Endodermal cell (in vitro differentiated cells): Measurements from ENCODE around the gene AMY1C. TPM values are rescaled to one million over a fixed set of nuclear protein-coding genes. Genes with fewer than 3 reads are reported as not detected.
"Not testable (repeated sequence)": the region's sequence is repeated elsewhere in the genome, so short reads cannot be mapped to it uniquely, and the experiment has no call there.

Source experiments
- DNase-seq: peaks from one replicate; pipeline ENCODE4 v3.0.0-alpha.2; 2017
- H3K27ac ChIP-seq: 2 replicates; pipeline ENCODE4 v1.5.1; 2013; ENCODE audit warnings: mild to moderate bottlenecking, low read depth, low read length, moderate library complexity
- H3K27me3 ChIP-seq: 2 replicates; pipeline ENCODE4 v1.6.1; 2013; ENCODE audit warnings: mild to moderate bottlenecking, low read length, moderate library complexity; ENCODE audit not compliant: insufficient read depth, control insufficient read depth, poor library complexity, severe bottlenecking
- H3K36me3 ChIP-seq: 2 replicates; pipeline ENCODE4 v1.7.0; 2013; ENCODE audit warnings: mild to moderate bottlenecking, low read length, moderate library complexity; ENCODE audit not compliant: control insufficient read depth, insufficient read depth
- H3K4me1 ChIP-seq: one replicate; pipeline ENCODE4 v1.7.0; 2013; ENCODE audit warnings: low read length; ENCODE audit not compliant: control insufficient read depth, insufficient read depth
- H3K4me3 ChIP-seq: 2 replicates; pipeline ENCODE4 v1.5.1; 2013; ENCODE audit warnings: mild to moderate bottlenecking, low read length, moderate library complexity
- H3K9ac ChIP-seq: 2 replicates; pipeline ENCODE4 v1.6.1; 2013; ENCODE audit warnings: mild to moderate bottlenecking, low read length, moderate library complexity; ENCODE audit not compliant: poor library complexity, severe bottlenecking; ENCODE audit errors: extremely low read depth
- H3K9me3 ChIP-seq: 2 replicates; pipeline ENCODE4 v1.6.1; 2013; ENCODE audit warnings: mild to moderate bottlenecking, low read length, moderate library complexity; ENCODE audit not compliant: control insufficient read depth
- H3K27ac Mint-ChIP-seq: 2 replicates; pipeline ENCODE4 v1.8.0; 2020; ENCODE audit warnings: mixed read lengths
- H3K27me3 Mint-ChIP-seq: 2 replicates; pipeline ENCODE4 v1.8.0; 2021; ENCODE audit warnings: mild to moderate bottlenecking, mixed read lengths; ENCODE audit not compliant: insufficient read depth
- H3K36me3 Mint-ChIP-seq: 2 replicates; pipeline ENCODE4 v1.8.0; 2020; ENCODE audit warnings: low read depth, mixed read lengths
- H3K4me1 Mint-ChIP-seq: 2 replicates; pipeline ENCODE4 v1.8.0; 2020; ENCODE audit warnings: mixed read lengths
- H3K4me3 Mint-ChIP-seq: 2 replicates; pipeline ENCODE4 v1.8.0; 2020; ENCODE audit warnings: mild to moderate bottlenecking, moderate library complexity, mixed read lengths
- H3K9me3 Mint-ChIP-seq: 2 replicates; pipeline ENCODE4 v1.8.0; 2020; ENCODE audit warnings: mild to moderate bottlenecking, mixed read lengths
- WGBS, 2 experiments: methylation state at CpG; one replicate each; pipeline versions ENCODE4 v1.1.5 to v1.1.7; 2013; ENCODE audit warnings: missing lambda C conversion rate in 2 of 2, mixed read lengths in 1 of 2; ENCODE audit not compliant: insufficient coverage in 1 of 2, insufficient read length in 1 of 2; 5-methylcytosine and 5-hydroxymethylcytosine counted together
- total RNA-seq, 2 donors: library from RNA; stranded (reverse); fragmentation: NEBNext Ultra II Directional in 1 of 2; extraction: Animal tissue kit (Norgen Biotek cat#: 25700) in 1 of 2; gene quantifications; 2 replicates in 1 of 2; 3 replicates in 1 of 2; pipeline ENCODE4 v1.2.1, GENCODE V29; 2021

Gene AMY1C
- total RNA-seq, 2 donors from 2014 or later: not detected

DNA sequence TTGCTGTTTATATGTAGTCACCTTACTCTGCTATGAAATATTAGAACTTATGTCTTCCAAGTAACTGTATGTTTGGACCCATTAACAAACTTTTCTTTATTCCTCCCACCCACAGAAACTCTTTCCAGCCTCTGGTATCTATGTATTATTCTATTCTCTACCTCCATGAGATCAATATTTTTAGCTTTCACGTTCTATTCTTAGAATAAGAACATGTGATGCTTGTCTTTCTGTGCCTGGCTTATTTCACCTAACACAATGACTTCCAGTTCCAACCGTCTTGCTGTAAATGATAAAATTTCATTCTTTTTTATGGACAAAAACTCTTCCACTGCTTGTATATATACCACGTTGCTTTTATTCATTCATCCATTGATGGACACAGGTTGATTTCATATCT is 14.4 kb upstream of the AMY1C start:
- H3K9ac ChIP-seq, H3K9me3 ChIP-seq, H3K27ac Mint-ChIP-seq, H3K9me3 Mint-ChIP-seq, DNase-seq, H3K4me1 ChIP-seq, H3K36me3 Mint-ChIP-seq, H3K27ac ChIP-seq, H3K4me3 Mint-ChIP-seq, H3K27me3 ChIP-seq, H3K4me1 Mint-ChIP-seq, H3K4me3 ChIP-seq, H3K36me3 ChIP-seq, H3K27me3 Mint-ChIP-seq: not testable (repeated sequence)
- WGBS, 2 experiments: no CpG with 5 or more reads among the region's 3 CpGs

DNA sequence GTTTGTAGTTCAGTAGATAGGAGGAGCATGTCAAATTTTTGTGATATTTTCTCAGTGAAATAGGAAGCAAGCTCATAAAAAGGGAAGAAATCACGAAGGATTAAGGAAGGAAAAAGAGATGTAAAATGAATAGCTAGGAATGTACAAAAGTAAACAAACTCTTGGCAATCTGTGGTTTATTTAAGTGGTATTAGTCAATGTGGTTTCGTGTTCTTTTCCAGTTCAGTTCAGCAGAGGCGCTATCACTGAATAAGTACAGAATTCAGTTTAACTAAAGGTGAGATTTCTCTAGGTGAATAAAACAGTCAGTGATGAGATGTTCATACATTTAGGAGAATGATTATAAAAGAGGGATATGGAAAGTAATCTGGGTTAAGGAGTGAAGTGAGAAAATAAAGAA is 11.7 kb upstream of the AMY1C start:
- not testable (repeated sequence) for H3K27me3 ChIP-seq, H3K9me3 ChIP-seq, H3K9ac ChIP-seq, H3K9me3 Mint-ChIP-seq, DNase-seq, H3K36me3 ChIP-seq, H3K27ac ChIP-seq, H3K27ac Mint-ChIP-seq, H3K36me3 Mint-ChIP-seq, H3K4me1 ChIP-seq, H3K4me3 ChIP-seq, H3K4me1 Mint-ChIP-seq, H3K4me3 Mint-ChIP-seq, H3K27me3 Mint-ChIP-seq
- WGBS, 2 experiments: no CpG with 5 or more reads among the region's 3 CpGs

- H3K4me1 ChIP-seq, H3K27ac ChIP-seq, H3K27me3 ChIP-seq, H3K4me1 Mint-ChIP-seq, DNase-seq, H3K36me3 Mint-ChIP-seq, H3K9me3 ChIP-seq, H3K27me3 Mint-ChIP-seq, H3K27ac Mint-ChIP-seq, H3K9me3 Mint-ChIP-seq, H3K9ac ChIP-seq, H3K4me3 ChIP-seq, H3K4me3 Mint-ChIP-seq, H3K36me3 ChIP-seq: not testable (repeated sequence)
- no CpG with 5 or more reads among the region's 4 CpGs for WGBS, 2 experiments
These were observed 5.2 kb upstream of the AMY1C start for GRCh38 chr1:103744449-103744848.

DNA sequence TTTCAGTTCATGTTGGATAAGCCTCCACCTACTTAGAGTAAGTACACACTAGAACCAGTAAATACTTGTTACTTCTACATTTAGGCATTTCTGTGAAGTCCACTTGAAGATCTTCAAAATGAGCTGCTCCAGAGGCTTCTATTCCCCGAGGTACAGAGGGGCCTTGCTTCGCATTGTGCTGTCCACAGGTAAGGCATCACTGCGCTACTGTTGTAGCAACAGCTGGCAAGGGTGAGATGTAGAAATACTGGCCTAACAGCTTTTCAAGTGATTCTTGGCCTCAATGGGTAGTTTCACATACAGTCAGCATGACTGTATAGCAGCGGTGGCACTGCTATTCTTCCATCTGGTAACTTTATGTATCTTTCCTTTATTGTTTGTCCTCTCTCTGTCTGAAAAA is 4.7 kb upstream of the AMY1C start:
- not testable (repeated sequence) for H3K4me3 ChIP-seq, H3K4me1 ChIP-seq, H3K36me3 ChIP-seq, H3K9ac ChIP-seq, H3K27ac ChIP-seq, H3K27ac Mint-ChIP-seq, H3K27me3 ChIP-seq, H3K27me3 Mint-ChIP-seq, H3K9me3 ChIP-seq, H3K4me1 Mint-ChIP-seq, H3K4me3 Mint-ChIP-seq, H3K9me3 Mint-ChIP-seq, DNase-seq, H3K36me3 Mint-ChIP-seq
- WGBS, 2 experiments: no CpG with 5 or more reads among the region's 4 CpGs

DNA sequence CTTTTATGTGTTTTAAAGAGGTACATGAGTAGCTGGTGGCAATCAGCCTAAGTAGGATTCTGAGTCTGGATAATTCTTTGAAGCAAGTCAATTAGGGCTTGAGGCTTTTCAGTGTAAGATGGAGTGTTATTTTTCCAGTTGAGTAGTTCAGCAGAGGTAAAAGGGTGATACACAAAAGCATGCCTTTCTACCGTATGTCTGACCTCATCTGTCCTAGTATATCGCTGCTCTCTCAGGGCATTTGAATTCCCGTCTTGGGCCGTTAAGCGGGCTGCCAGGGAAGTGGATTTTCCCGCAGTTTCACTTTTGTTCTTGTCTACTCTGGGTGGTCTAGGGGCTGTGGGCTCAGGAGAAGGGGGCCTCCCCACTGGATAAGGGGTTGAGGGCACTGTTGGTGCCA is 1.4 kb upstream of the AMY1C start:
- H3K4me1 ChIP-seq, H3K4me1 Mint-ChIP-seq, H3K9me3 ChIP-seq, H3K27me3 Mint-ChIP-seq, H3K9ac ChIP-seq, H3K4me3 Mint-ChIP-seq, H3K36me3 Mint-ChIP-seq, H3K27ac Mint-ChIP-seq, H3K36me3 ChIP-seq, H3K9me3 Mint-ChIP-seq, H3K4me3 ChIP-seq, H3K27ac ChIP-seq, H3K27me3 ChIP-seq, DNase-seq: not testable (repeated sequence)
- WGBS, 2 experiments: no CpG with 5 or more reads among the region's 6 CpGs
